HepG2 (cell line): Measurements from ENCODE around the gene GPR32. TPM values are rescaled to one million over a fixed set of nuclear protein-coding genes. Genes with fewer than 3 reads are reported as not detected.

Experiments
- ATAC-seq: fragments of 200-7000 bp; cut with Tn5 transposase; 3 replicates; pipeline ENCODE4 v1.9.1; 2020; ENCODE audit warnings: mild to moderate bottlenecking, moderate library complexity
- BruUV-seq: library from RNA; stranded (reverse); fragments of 400-500 nt; replicated peaks from 2 replicates; lab custom pipeline; 2021; lab: Mats Ljungman, UMichigan
- CTCF ChIA-PET: fragments of 300-600 bp; formaldehyde crosslinking; extraction: SDS; loops from one replicate; lab custom pipeline; 2021; ENCODE audit warnings: low total read pairs, inconsistent platforms, low intra/inter-chr PET ratio; lab: Yijun Ruan, JAX
- POLR2A ChIA-PET: fragments of 350-600 bp; sonication (Branson Sonifier 250); formaldehyde crosslinking; loops from one replicate; lab custom pipeline; 2020; ENCODE audit warnings: antibody characterized with exemption, inconsistent platforms; lab: Yijun Ruan, JAX
- DNase-seq: peaks from one replicate; pipeline ENCODE4 v3.0.0-alpha.2; 2015; ENCODE audit warnings: low spot score
- FAIRE-seq: peaks from 3 replicates; lab custom pipeline; 2011; peaks lifted over from hg19 to GRCh38; lab: Jason Lieb, UNC
- H2AFZ ChIP-seq: one replicate; pipeline ENCODE4 v1.6.1; 2011; ENCODE audit warnings: low read length, inconsistent platforms
- H3K27ac ChIP-seq: fragments of 300-600 bp; 3 replicates; pipeline ENCODE4 v1.8.0; 2011; ENCODE audit warnings: mixed run types, mild to moderate bottlenecking, mixed read lengths, low read length, inconsistent platforms; ENCODE audit not compliant: insufficient read depth; ENCODE audit errors: extremely low read length
- H3K27me3 ChIP-seq, 2 experiments: fragments of 200-600 bp in 1 of 2; 2 replicates in 1 of 2; 3 replicates in 1 of 2; pipeline versions ENCODE4 v1.6.0 to v1.8.0; 2011; ENCODE audit warnings: low read length in 2 of 2, mild to moderate bottlenecking in 2 of 2, moderate library complexity in 2 of 2, inconsistent platforms in 1 of 2; ENCODE audit not compliant: insufficient read depth in 2 of 2, control insufficient read depth in 1 of 2
- H3K36me3 ChIP-seq, 2 experiments: fragments of 200-600 bp in 1 of 2; replicated peaks in 1 of 2; 2 replicates in 1 of 2; 3 replicates in 1 of 2; pipeline versions ENCODE4 v1.5.1 to v1.8.0; 2011; ENCODE audit warnings: low read length in 2 of 2, inconsistent platforms in 1 of 2; ENCODE audit not compliant: insufficient read depth in 2 of 2, control insufficient read depth in 1 of 2
- H3K4me1 ChIP-seq: 2 replicates; pipeline ENCODE4 v1.5.1; 2012; ENCODE audit warnings: low read length, inconsistent platforms; ENCODE audit not compliant: insufficient read depth
- H3K4me2 ChIP-seq: 2 replicates; pipeline ENCODE4 v1.6.0; 2011; ENCODE audit warnings: low read depth, low read length, inconsistent platforms
- H3K4me3 ChIP-seq, 3 experiments: fragments of 200-600 bp in 1 of 3; sonication (generic), shearing (Covaris generic) in 1 of 3; replicated peaks in 1 of 3; 2 replicates each; pipeline ENCODE4 v1.5.1; 2011 to 2016; ENCODE audit warnings: low read length in 3 of 3, inconsistent platforms in 2 of 3, low read depth in 2 of 3, mild to moderate bottlenecking in 2 of 3, control low read depth in 1 of 3, mixed read lengths in 1 of 3; ENCODE audit not compliant: insufficient read depth in 1 of 3
- H3K79me2 ChIP-seq: one replicate; pipeline ENCODE4 v1.6.1; 2011; ENCODE audit warnings: low read length, inconsistent platforms; ENCODE audit not compliant: insufficient read depth
- H3K9ac ChIP-seq: 2 replicates; pipeline ENCODE4 v1.6.0; 2011; ENCODE audit warnings: mild to moderate bottlenecking, low read depth, low read length, inconsistent platforms; ENCODE audit not compliant: insufficient read depth
- H3K9me3 ChIP-seq: 2 replicates; pipeline ENCODE4 v1.5.1; 2012; ENCODE audit warnings: mild to moderate bottlenecking, low read length
- H4K20me1 ChIP-seq: 2 replicates; pipeline ENCODE4 v1.6.0; 2011; ENCODE audit warnings: inconsistent platforms, mild to moderate bottlenecking, low read length, moderate library complexity; ENCODE audit not compliant: insufficient read depth
- AGO1 ChIP-seq: fragments of 200-400 bp; formaldehyde crosslinking; IDR thresholded peaks from 2 replicates; pipeline ENCODE4 v1.6.1; 2017; ENCODE audit warnings: mild to moderate bottlenecking, low read depth, low read length, moderate library complexity; ENCODE audit not compliant: poor library complexity, severe bottlenecking
- ATF4 ChIP-seq, 2 experiments: fragments of 450-650 bp in 1 of 2; sonication (generic) in 1 of 2; formaldehyde crosslinking; IDR thresholded peaks; 2 replicates each; pipeline versions ENCODE4 v1.5.0 to v1.8.0; 2020 to 2022; ENCODE audit warnings: mild to moderate bottlenecking in 1 of 2, missing genetic modification reagents in 1 of 2
- HNF4A ChIP-seq: sonication (generic); formaldehyde crosslinking; IDR thresholded peaks from 2 replicates; pipeline ENCODE4 v1.4.0; 2020; ENCODE audit warnings: missing genetic modification reagents
- HNRNPLL ChIP-seq: fragments of 200-400 bp; formaldehyde crosslinking; IDR thresholded peaks from 2 replicates; pipeline ENCODE4 v1.6.1; 2017; ENCODE audit warnings: mild to moderate bottlenecking, low read depth, low read length; ENCODE audit not compliant: poor library complexity, severe bottlenecking
- JARID2 ChIP-seq: sonication (generic); formaldehyde crosslinking; IDR thresholded peaks from 2 replicates; pipeline ENCODE4 v1.8.1; 2023; ENCODE audit warnings: missing genetic modification reagents, inconsistent platforms; ENCODE audit not compliant: insufficient replicate concordance
- MBD4 ChIP-seq: IDR thresholded peaks from 2 replicates; pipeline ENCODE4 v1.6.1; 2012; ENCODE audit warnings: low read length, inconsistent platforms, borderline replicate concordance
- XRCC5 ChIP-seq: fragments of 200-400 bp; formaldehyde crosslinking; optimal IDR thresholded peaks from 2 replicates; pipeline ENCODE3; 2017; ENCODE audit warnings: mild to moderate bottlenecking, low read length
- ZBTB34 ChIP-seq: sonication (generic); formaldehyde crosslinking; IDR thresholded peaks from 2 replicates; pipeline ENCODE4 v1.8.0; 2022; ENCODE audit warnings: mild to moderate bottlenecking, missing genetic modification reagents
- ZFYVE20 ChIP-seq: sonication (generic); formaldehyde crosslinking; IDR thresholded peaks from 2 replicates; pipeline ENCODE4 v1.8.0; 2023; ENCODE audit warnings: low read depth, mild to moderate bottlenecking, moderate library complexity, missing genetic modification reagents, borderline replicate concordance
- ZNF17 ChIP-seq: sonication (generic); formaldehyde crosslinking; IDR thresholded peaks from 2 replicates; pipeline ENCODE4 v1.5.0; 2020; ENCODE audit warnings: mild to moderate bottlenecking, missing genetic modification reagents
- ZNF367 ChIP-seq: sonication (generic); formaldehyde crosslinking; IDR thresholded peaks from 2 replicates; pipeline ENCODE4 v1.4.0; 2020; ENCODE audit warnings: missing genetic modification reagents, borderline replicate concordance
- WGBS: methylation state at CpG from one replicate; pipeline ENCODE4 v1.1.6; 2017; ENCODE audit warnings: low lambda C conversion rate; 5-methylcytosine and 5-hydroxymethylcytosine counted together
- in situ Hi-C: cut with HindIII; loops from 2 replicates; pipeline ENCODE4 v1.10.0; 2017; ENCODE audit warnings: low pct_unique_long_range_greater_than_20kb; ENCODE audit not compliant: extremely low pct_ligation_motif_present
- intact Hi-C: fragments of 100-400 bp; cut with micrococcal nuclease; formaldehyde crosslinking; loops from one replicate; pipeline ENCODE4 v1.10.0; 2022; ENCODE audit not compliant: unreplicated experiment
- polyA plus RNA-seq, 8 experiments: library from polyadenylated mRNA; depleted of rRNA in 3 of 8; stranded (reverse) in 7 of 8; unstranded in 1 of 8; fragments of >200 nt; fragmentation: Illumina TruSeq in 4 of 8; extraction: Trizol in 4 of 8; gene quantifications; 2 replicates each; pipeline versions ENCODE4 v1.2.1 to v1.2.3, GENCODE V29; 2011 to 2016; ENCODE audit warnings: low read depth in 4 of 8, missing spikeins in 1 of 8, mixed read lengths in 1 of 8; ENCODE audit not compliant: insufficient read depth in 1 of 8
- total RNA-seq, 5 experiments: library from RNA; depleted of rRNA; stranded (reverse); fragments of >200 nt; fragmentation: Illumina TruSeq; extraction: Trizol; gene quantifications; 2 replicates each; pipeline ENCODE4 v1.2.3, GENCODE V29; 2016; ENCODE audit warnings: low read depth in 1 of 5
- TF ChIP-seq, protein P1 (sequence below): sonication (generic); formaldehyde crosslinking; IDR thresholded peaks from 2 replicates; pipeline ENCODE4 v1.5.0; 2020; ENCODE audit warnings: mild to moderate bottlenecking, missing genetic modification reagents

The GPR32 gene
- total and polyA plus RNA-seq, 2 of the 13 experiments (the other 11 are each of a cell fraction or from before 2014, with no cell fraction given) = not detected

GRCh38 chr19:50793558-50794065, 23.3 kb downstream of the GPR32 start (continued):
- TF ChIP-seq, protein P1, sequence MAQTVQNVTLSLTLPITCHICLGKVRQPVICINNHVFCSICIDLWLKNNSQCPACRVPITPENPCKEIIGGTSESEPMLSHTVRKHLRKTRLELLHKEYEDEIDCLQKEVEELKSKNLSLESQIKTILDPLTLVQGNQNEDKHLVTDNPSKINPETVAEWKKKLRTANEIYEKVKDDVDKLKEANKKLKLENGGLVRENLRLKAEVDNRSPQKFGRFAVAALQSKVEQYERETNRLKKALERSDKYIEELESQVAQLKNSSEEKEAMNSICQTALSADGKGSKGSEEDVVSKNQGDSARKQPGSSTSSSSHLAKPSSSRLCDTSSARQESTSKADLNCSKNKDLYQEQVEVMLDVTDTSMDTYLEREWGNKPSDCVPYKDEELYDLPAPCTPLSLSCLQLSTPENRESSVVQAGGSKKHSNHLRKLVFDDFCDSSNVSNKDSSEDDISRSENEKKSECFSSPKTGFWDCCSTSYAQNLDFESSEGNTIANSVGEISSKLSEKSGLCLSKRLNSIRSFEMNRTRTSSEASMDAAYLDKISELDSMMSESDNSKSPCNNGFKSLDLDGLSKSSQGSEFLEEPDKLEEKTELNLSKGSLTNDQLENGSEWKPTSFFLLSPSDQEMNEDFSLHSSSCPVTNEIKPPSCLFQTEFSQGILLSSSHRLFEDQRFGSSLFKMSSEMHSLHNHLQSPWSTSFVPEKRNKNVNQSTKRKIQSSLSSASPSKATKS (CRISPR knock-in tag) = no peak
- TF ChIP-seq ATF4 (CRISPR knock-in tag; IDR thresholded peaks at IDR 0.05) (no peak), AGO1 (peak; percentile 96)

DNA sequence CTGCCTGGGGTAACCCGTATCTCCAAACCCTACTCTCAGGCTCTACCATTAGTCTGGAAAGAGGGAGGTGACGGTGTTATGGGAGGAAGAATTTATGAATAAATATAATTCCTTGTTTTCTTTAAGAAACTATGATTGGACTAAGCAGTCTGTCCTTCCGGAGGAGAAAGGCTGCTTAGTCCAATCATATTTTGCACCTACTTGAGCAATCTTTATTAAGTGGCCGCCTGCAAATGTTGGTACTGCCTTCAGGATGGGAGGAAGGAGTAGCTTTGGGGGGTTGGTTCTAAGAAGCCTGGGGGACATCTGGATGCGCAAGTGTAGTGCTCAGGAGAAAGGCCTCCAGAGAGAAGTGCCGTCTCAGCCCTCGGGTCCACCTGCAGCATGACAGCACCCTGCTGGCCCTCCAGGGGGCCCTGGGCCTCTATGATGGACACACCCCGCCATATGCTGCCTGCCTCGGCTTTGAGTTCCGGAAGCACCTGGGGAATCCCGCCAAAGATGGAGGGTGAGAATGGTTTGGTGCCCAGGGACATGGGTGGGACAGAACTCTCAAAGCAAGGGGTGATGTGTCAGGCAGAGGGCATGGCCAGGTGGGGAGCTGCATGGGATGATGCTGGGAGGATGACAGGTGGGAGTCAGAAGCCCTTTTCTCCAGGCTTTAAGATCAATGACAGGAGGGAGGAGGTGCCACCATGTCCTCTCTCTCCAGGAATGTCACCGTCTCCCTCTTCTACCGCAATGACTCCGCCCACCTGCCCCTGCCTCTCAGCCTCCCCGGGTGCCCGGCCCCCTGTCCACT, 24.0 kb downstream of the GPR32 start:
- H3K36me3 ChIP-seq = peaks cover 15 to 19% of the 10 kb centered on the region in 2 experiments; a peak in 4 of 5 replicates
- intact Hi-C loops = no loop called here
- no TSS peak for BruUV-seq
- no peak overlapping the region for H2AFZ ChIP-seq
- no peak overlapping the region for H3K4me3 ChIP-seq
- CTCF ChIA-PET = no interaction called here
- in situ Hi-C loops = loop anchor here (25.0 kb wide), 1 partner anchor 432 kb away; the partner anchor contains the start of gene NAPSA
- no peaks in the 10 kb centered on the region for H3K79me2 ChIP-seq
- H3K9me3 ChIP-seq = no peaks in the 10 kb centered on the region
- H3K4me1 ChIP-seq = peaks cover 24% of the 10 kb centered on the region
- H4K20me1 ChIP-seq = peaks cover 21% of the 10 kb centered on the region
- no peak overlapping the region for H3K27ac ChIP-seq
- H3K27me3 ChIP-seq = no peaks in the 10 kb centered on the region; a peak in 1 of 5 replicates
- ATAC-seq (peak; percentile 7), DNase-seq (no peak), FAIRE-seq (no peak)
- WGBS = 73% methylated on average over 15 of the region's 16 CpGs
- no peak overlapping the region for H3K4me2 ChIP-seq
- H3K9ac ChIP-seq = no peak overlapping the region
- POLR2A ChIA-PET = interaction anchor here (2.6 kb wide), 1 partner anchor 10 kb away, joined by 27 read pairs; no protein-coding TSS in a partner anchor
- TF ChIP-seq ZBTB34 (CRISPR knock-in tag) (no peak), XRCC5 (peak; percentile 1), MBD4 (peak; percentile 24; the same call in 1 of the 2 replicates), ZNF367 (no peak), HNF4A (CRISPR knock-in tag) (no peak), ZFYVE20 (CRISPR knock-in tag) (0 out of 2 replicates have a peak, but pooled peaks have one; percentile 46), JARID2 (no peak), HNRNPLL (peak; percentile 19), ZNF17 (CRISPR knock-in tag) (no peak)
